Neural progenitor cell (in vitro differentiated cells): ENCODE measurements around the gene SLC2A8. TPM values are rescaled to one million over a fixed set of nuclear protein-coding genes. Genes with fewer than 3 reads are reported as not detected.

Experiments
- DNase-seq: peaks from one replicate; pipeline ENCODE4 v3.0.0-alpha.2; 2016; ENCODE audit warnings: low spot score
- H2AFZ ChIP-seq: fragments of 200-600 bp; sonication (generic); replicated peaks from 2 replicates; pipeline ENCODE4 v1.6.1; 2016; ENCODE audit warnings: antibody characterized with exemption
- H3F3A ChIP-seq: fragments of 200-600 bp; sonication (generic); 2 replicates; pipeline ENCODE4 v1.6.1; 2016; ENCODE audit warnings: antibody characterized with exemption, low read depth
- H3K27ac ChIP-seq: fragments of 200-600 bp; sonication (generic); 2 replicates; pipeline ENCODE4 v1.5.1; 2016; ENCODE audit warnings: mild to moderate bottlenecking
- H3K27me3 ChIP-seq: fragments of 200-600 bp; sonication (generic); 2 replicates; pipeline ENCODE4 v1.6.1; 2016; ENCODE audit warnings: mild to moderate bottlenecking, moderate library complexity
- H3K36me3 ChIP-seq: fragments of 200-600 bp; sonication (generic); 2 replicates; pipeline ENCODE4 v1.5.1; 2016
- H3K4me1 ChIP-seq: fragments of 200-600 bp; sonication (generic); 2 replicates; pipeline ENCODE4 v1.6.1; 2016; ENCODE audit warnings: mixed run types
- H3K4me2 ChIP-seq: fragments of 200-600 bp; sonication (generic); 2 replicates; pipeline ENCODE4 v1.6.1; 2016
- H3K4me3 ChIP-seq: fragments of 200-600 bp; sonication (generic); 2 replicates; pipeline ENCODE4 v1.5.1; 2016
- H3K79me2 ChIP-seq: fragments of 200-600 bp; sonication (generic); 2 replicates; pipeline ENCODE4 v1.6.1; 2016; ENCODE audit warnings: low read depth
- H3K9ac ChIP-seq: fragments of 200-600 bp; sonication (generic); 2 replicates; pipeline ENCODE4 v1.6.1; 2016
- H3K9me3 ChIP-seq: fragments of 200-600 bp; sonication (generic); 2 replicates; pipeline ENCODE4 v1.5.1; 2016; ENCODE audit warnings: low read depth
- H4K20me1 ChIP-seq: fragments of 200-600 bp; sonication (generic); 2 replicates; pipeline ENCODE4 v1.6.1; 2016; ENCODE audit warnings: low read depth
- H3K27ac Mint-ChIP-seq: 3 replicates; pipeline ENCODE4 v1.8.0; 2021; ENCODE audit warnings: mixed read lengths
- H3K27me3 Mint-ChIP-seq: 2 replicates; pipeline ENCODE4 v1.8.0; 2022; ENCODE audit warnings: low read depth, mild to moderate bottlenecking, inconsistent platforms, moderate library complexity, mixed read lengths; ENCODE audit not compliant: insufficient read depth
- H3K36me3 Mint-ChIP-seq: 3 replicates; pipeline ENCODE4 v1.8.0; 2021; ENCODE audit warnings: mixed read lengths
- H3K4me1 Mint-ChIP-seq: 3 replicates; pipeline ENCODE4 v1.8.0; 2021; ENCODE audit warnings: mixed read lengths
- H3K4me3 Mint-ChIP-seq: 3 replicates; pipeline ENCODE4 v1.8.0; 2021; ENCODE audit warnings: mild to moderate bottlenecking, moderate library complexity, mixed read lengths
- H3K9me3 Mint-ChIP-seq: 3 replicates; pipeline ENCODE4 v1.8.0; 2020; ENCODE audit warnings: mixed read lengths
- CTCF ChIP-seq: fragments of 200-600 bp; sonication (generic); IDR thresholded peaks from 2 replicates; pipeline ENCODE4 v1.5.1; 2017; ENCODE audit warnings: antibody characterized with exemption, mild to moderate bottlenecking
- EZH2 ChIP-seq: fragments of 200-600 bp; sonication (generic); IDR thresholded peaks from 2 replicates; pipeline ENCODE4 v1.6.1; 2017; ENCODE audit warnings: antibody characterized with exemption, mild to moderate bottlenecking, moderate library complexity
- EZH2phosphoT487 ChIP-seq: fragments of 200-600 bp; sonication (generic); IDR thresholded peaks from 2 replicates; pipeline ENCODE4 v1.6.1; 2017; ENCODE audit warnings: antibody characterized with exemption
- total RNA-seq: library from RNA; depleted of rRNA; stranded (reverse); fragments of >200 nt; gene quantifications from 2 replicates; pipeline ENCODE4 v1.2.3, GENCODE V29; 2015; ENCODE audit warnings: low replicate concordance

The SLC2A8 gene
- total RNA-seq, 1 donor from 2014 or later = 9.4 TPM

- peak overlapping the region; percentile 97 for H3K9ac ChIP-seq
- peaks cover 17% of the 10 kb centered on the region for H3K36me3 ChIP-seq
- peaks cover 4% of the 10 kb centered on the region for H3K27me3 Mint-ChIP-seq
These were observed 53.3 kb downstream of the SLC2A8 start for GRCh38 chr9:127450243-127450760.

GRCh38 chr9:127450830-127451607 lies 54.0 kb downstream of the SLC2A8 start, which contains the start of the genes LRSAM1 and RPL12:
Gene LRSAM1 (plus strand): TSS chr9:127451510. CDS start chr9:127454528, 3,018 bp downstream.
Gene RPL12 (minus strand): TSS chr9:127451406. CDS start chr9:127451317, 89 bp downstream.
- H3K27me3 ChIP-seq = no peaks in the 10 kb centered on the region
- peaks cover 4% of the 10 kb centered on the region for H3K27me3 Mint-ChIP-seq
- H3K9me3 Mint-ChIP-seq = no peaks in the 10 kb centered on the region
- peak within 1 kb of the TSS; percentile 85 for H3K4me2 ChIP-seq
- H3K79me2 ChIP-seq = peaks cover 43% of the 10 kb centered on the region
- H3K4me3 ChIP-seq = peak within 1 kb of the TSS; percentile 79
- peaks cover 51% of the 10 kb centered on the region for H3F3A ChIP-seq
- peak; percentile 99 for DNase-seq
- H3K4me1 Mint-ChIP-seq = peaks cover 23% of the 10 kb centered on the region
- peak within 1 kb of the TSS; percentile 97 for H3K9ac ChIP-seq
- peak within 1 kb of the TSS; percentile 98 for H3K27ac Mint-ChIP-seq
- peaks cover 41% of the 10 kb centered on the region for H4K20me1 ChIP-seq
- peak within 1 kb of the TSS; percentile 94 for H2AFZ ChIP-seq
- peaks cover 17% of the 10 kb centered on the region for H3K36me3 ChIP-seq
- H3K27ac ChIP-seq = peak within 1 kb of the TSS; percentile 93
- no peak for TF ChIP-seq EZH2phosphoT487
- TF ChIP-seq CTCF = no peak
- TF ChIP-seq EZH2 = no peak
- H3K36me3 Mint-ChIP-seq = peaks cover 43% of the 10 kb centered on the region
- no peaks in the 10 kb centered on the region for H3K9me3 ChIP-seq
- H3K4me3 Mint-ChIP-seq = peak within 1 kb of the TSS; percentile 97
- peaks cover 22% of the 10 kb centered on the region for H3K4me1 ChIP-seq

More at GRCh38 chr9:127450243-127450760, 53.3 kb downstream of the SLC2A8 start:
- H3K9me3 ChIP-seq = no peaks in the 10 kb centered on the region
- peaks cover 43% of the 10 kb centered on the region for H3K79me2 ChIP-seq
- peak overlapping the region; percentile 85 for H3K4me2 ChIP-seq
- peak overlapping the region; percentile 79 for H3K4me3 ChIP-seq
- H2AFZ ChIP-seq = no peak overlapping the region
- H3K36me3 Mint-ChIP-seq = peaks cover 43% of the 10 kb centered on the region
- H3K9me3 Mint-ChIP-seq = no peaks in the 10 kb centered on the region
- peak overlapping the region; percentile 26 for H3K27ac Mint-ChIP-seq
- peaks cover 23% of the 10 kb centered on the region for H3K4me1 Mint-ChIP-seq
- H3F3A ChIP-seq = peaks cover 58% of the 10 kb centered on the region
- H3K27me3 ChIP-seq = no peaks in the 10 kb centered on the region
- peak; percentile 27 for DNase-seq
- peaks cover 22% of the 10 kb centered on the region for H3K4me1 ChIP-seq
- TF ChIP-seq EZH2phosphoT487 = no peak
- no peak for TF ChIP-seq EZH2
- TF ChIP-seq CTCF = no peak
- peaks cover 41% of the 10 kb centered on the region for H4K20me1 ChIP-seq
- H3K4me3 Mint-ChIP-seq = peak overlapping the region; percentile 97
- H3K27ac ChIP-seq = peak overlapping the region; percentile 93

GRCh38 chr9:127451608-127451857 lies 54.6 kb downstream of the SLC2A8 start:
- peaks cover 43% of the 10 kb centered on the region for H3K79me2 ChIP-seq
- H3K9ac ChIP-seq = peak overlapping the region; percentile 48
- peak overlapping the region; percentile 79 for H3K4me3 ChIP-seq
- Mint-ChIP-seq H3K9me3 (no peaks in the 10 kb centered on the region), H3K27ac (peak overlapping the region; percentile 98), H3K27me3 (peaks cover 4% of the 10 kb centered on the region), H3K4me1 (peaks cover 23% of the 10 kb centered on the region), H3K4me3 (peak overlapping the region; percentile 97), H3K36me3 (peaks cover 38% of the 10 kb centered on the region)
- DNase-seq = no peak
- H3K27me3 ChIP-seq = no peaks in the 10 kb centered on the region
- peaks cover 16% of the 10 kb centered on the region for H3K36me3 ChIP-seq
- no peaks in the 10 kb centered on the region for H3K9me3 ChIP-seq
- H4K20me1 ChIP-seq = peaks cover 41% of the 10 kb centered on the region
- H3K4me1 ChIP-seq = peaks cover 22% of the 10 kb centered on the region
- H3K4me2 ChIP-seq = peak overlapping the region; percentile 85
- H3K27ac ChIP-seq = no peak overlapping the region
- TF ChIP-seq EZH2 = no peak
- TF ChIP-seq CTCF = no peak
- TF ChIP-seq EZH2phosphoT487 = no peak
- peaks cover 46% of the 10 kb centered on the region for H3F3A ChIP-seq
- H2AFZ ChIP-seq = peak overlapping the region; percentile 94
